HCT116 (cell line): ENCODE measurements around the gene CEP20. TPM values are rescaled to one million over a fixed set of nuclear protein-coding genes. Genes with fewer than 3 reads are reported as not detected.

ENCODE experiments used
- ATAC-seq: fragments of 200-7000 bp; cut with Tn5 transposase; 2 replicates; pipeline ENCODE4 v1.9.1; 2020; ENCODE audit warnings: mild to moderate bottlenecking, moderate library complexity
- BruUV-seq: library from RNA; stranded (reverse); fragments of 400-500 nt; replicated peaks from 2 replicates; lab custom pipeline; 2021; lab: Mats Ljungman, UMichigan
- CTCF ChIA-PET: fragments of 300-600 bp; sonication (Branson Sonifier 250); formaldehyde crosslinking; loops from one replicate; lab custom pipeline; 2021; ENCODE audit warnings: antibody characterized with exemption; lab: Charles Lee
- POLR2A ChIA-PET: fragments of 300-600, 350-600 bp; sonication (Branson Sonifier 250); formaldehyde crosslinking; loops from one replicate; lab custom pipeline; 2021; ENCODE audit warnings: antibody characterized with exemption; lab: Charles Lee
- RAD21 ChIA-PET, 2 experiments: fragments of 300-600 bp; sonication (Branson Sonifier 250); formaldehyde crosslinking; loops; one replicate each; lab custom pipeline; 2023; ENCODE audit warnings: low total read pairs in 2 of 2; ENCODE audit not compliant: uncharacterized antibody in 2 of 2, unreplicated experiment in 2 of 2, low non-redundant PET in 1 of 2; lab: Charles Lee
- DNase-seq: peaks from one replicate; pipeline ENCODE4 v3.0.0-alpha.2; 2010; ENCODE audit warnings: low read depth, low spot score
- H2AFZ ChIP-seq: fragments of 200-600 bp; shearing (Covaris generic), sonication (generic); 2 replicates; pipeline ENCODE4 v1.6.1; 2017; ENCODE audit warnings: low read depth, mixed run types, mixed read lengths, antibody characterized with exemption, low read length; ENCODE audit not compliant: poor library complexity, severe bottlenecking
- H3K27ac ChIP-seq: 2 replicates; pipeline ENCODE4 v1.5.1; 2012; ENCODE audit warnings: low read depth, low read length
- H3K27me3 ChIP-seq: fragments of 200-600 bp; sonication (generic); 2 replicates; pipeline ENCODE4 v1.6.1; 2016; ENCODE audit warnings: mixed run types, low read length, mixed read lengths; ENCODE audit not compliant: insufficient read depth
- H3K36me3 ChIP-seq, 2 experiments: fragments of 200-500 bp in 1 of 2; fragments of 200-600 bp in 1 of 2; sonication (Bioruptor generic) in 1 of 2; sonication (generic) in 1 of 2; 2 replicates each; pipeline versions ENCODE4 v1.5.1 to v1.6.1; 2014 to 2016; ENCODE audit warnings: low read length in 2 of 2, inconsistent platforms in 1 of 2, mixed read lengths in 1 of 2, mixed run types in 1 of 2; ENCODE audit not compliant: insufficient read depth in 2 of 2, control insufficient read depth in 1 of 2
- H3K4me1 ChIP-seq, 2 experiments: fragments of 200-600 bp in 1 of 2; sonication (generic) in 1 of 2; 2 replicates each; pipeline versions ENCODE4 v1.5.1 to v1.6.1; 2012 to 2017; ENCODE audit warnings: low read length in 2 of 2, inconsistent platforms in 1 of 2, mild to moderate bottlenecking in 1 of 2, mixed read lengths in 1 of 2, mixed run types in 1 of 2, moderate library complexity in 1 of 2; ENCODE audit not compliant: insufficient read depth in 2 of 2, control insufficient read depth in 1 of 2
- H3K4me2 ChIP-seq: fragments of 200-600 bp; sonication (generic); 2 replicates; pipeline ENCODE4 v1.6.1; 2017; ENCODE audit warnings: mixed run types, low read length, mixed read lengths
- H3K4me3 ChIP-seq, 2 experiments: fragments of 200-600 bp in 1 of 2; sonication (generic) in 1 of 2; replicated peaks in 1 of 2; 2 replicates each; pipeline ENCODE4 v1.5.1; 2011 to 2016; ENCODE audit warnings: low read length in 2 of 2, control low read depth in 1 of 2, low read depth in 1 of 2, mild to moderate bottlenecking in 1 of 2, mixed read lengths in 1 of 2, mixed run types in 1 of 2
- H3K79me2 ChIP-seq: fragments of 200-600 bp; sonication (generic); 2 replicates; pipeline ENCODE4 v1.6.1; 2017; ENCODE audit warnings: mild to moderate bottlenecking, mixed run types, low read length, moderate library complexity, mixed read lengths; ENCODE audit not compliant: insufficient read depth
- H3K9ac ChIP-seq: fragments of 200-600 bp; sonication (generic); 2 replicates; pipeline ENCODE4 v1.6.1; 2016; ENCODE audit warnings: low read length, mixed read lengths
- H3K9me2 ChIP-seq: fragments of 200-600 bp; sonication (generic), shearing (Covaris generic); 2 replicates; pipeline ENCODE4 v1.6.1; 2017; ENCODE audit warnings: mixed run types, mild to moderate bottlenecking, moderate library complexity; ENCODE audit not compliant: insufficient read depth
- H3K9me3 ChIP-seq, 2 experiments: fragments of 200-500 bp in 1 of 2; fragments of 200-600 bp in 1 of 2; sonication (Bioruptor generic) in 1 of 2; sonication (generic) in 1 of 2; 2 replicates each; pipeline ENCODE4 v1.6.1; 2014 to 2017; ENCODE audit warnings: low read length in 2 of 2, mixed read lengths in 2 of 2, inconsistent platforms in 1 of 2, low read depth in 1 of 2, mild to moderate bottlenecking in 1 of 2, mixed run types in 1 of 2, moderate library complexity in 1 of 2; ENCODE audit not compliant: control insufficient read depth in 1 of 2, insufficient read depth in 1 of 2
- H4K20me1 ChIP-seq: fragments of 200-600 bp; sonication (generic), shearing (Covaris generic); 2 replicates; pipeline ENCODE4 v1.6.1; 2017; ENCODE audit warnings: mixed run types, mild to moderate bottlenecking, moderate library complexity; ENCODE audit not compliant: insufficient read depth
- CBX3 ChIP-seq: IDR thresholded peaks from 2 replicates; pipeline ENCODE4 v1.6.1; 2012; ENCODE audit warnings: low read depth
- CEBPB ChIP-seq: IDR thresholded peaks from 2 replicates; pipeline ENCODE4 v1.6.1; 2012; ENCODE audit warnings: low read depth
- EZH2 ChIP-seq: fragments of 200-600 bp; sonication (generic); IDR thresholded peaks from 2 replicates; pipeline ENCODE4 v1.6.1; 2017; ENCODE audit warnings: antibody characterized with exemption, mixed run types
- EZH2phosphoT487 ChIP-seq: fragments of 200-600 bp; IDR thresholded peaks from 2 replicates; pipeline ENCODE4 v1.6.1; 2018; ENCODE audit warnings: antibody characterized with exemption, borderline replicate concordance
- FOSL1 ChIP-seq: IDR thresholded peaks from 2 replicates; pipeline ENCODE4 v1.6.1; 2012; ENCODE audit warnings: low read depth
- JUND ChIP-seq: IDR thresholded peaks from 2 replicates; pipeline ENCODE4 v1.6.1; 2012
- MAX ChIP-seq: IDR thresholded peaks from 2 replicates; pipeline ENCODE4 v1.6.1; 2012
- POLR2A ChIP-seq: IDR thresholded peaks from 2 replicates; pipeline ENCODE4 v1.7.0; 2011; ENCODE audit warnings: borderline replicate concordance; ENCODE audit not compliant: insufficient read depth, insufficient read length; ENCODE audit errors: extremely low read depth
- POLR2AphosphoS5 ChIP-seq: IDR thresholded peaks from 2 replicates; pipeline ENCODE4 v1.6.1; 2011; ENCODE audit warnings: mild to moderate bottlenecking, low read depth, low read length, moderate library complexity
- RAD21 ChIP-seq: IDR thresholded peaks from 2 replicates; pipeline ENCODE4 v1.6.1; 2012; ENCODE audit warnings: low read depth, mild to moderate bottlenecking
- REST ChIP-seq: IDR thresholded peaks from 2 replicates; pipeline ENCODE4 v1.6.1; 2012; ENCODE audit warnings: low read depth
- SIN3A ChIP-seq: IDR thresholded peaks from 2 replicates; pipeline ENCODE4 v1.6.1; 2012; ENCODE audit warnings: low read depth
- SP1 ChIP-seq: IDR thresholded peaks from 2 replicates; pipeline ENCODE4 v1.6.1; 2012; ENCODE audit warnings: low read depth
- SRF ChIP-seq: IDR thresholded peaks from 2 replicates; pipeline ENCODE4 v1.6.1; 2012; ENCODE audit warnings: low read depth
- ZBTB33 ChIP-seq: IDR thresholded peaks from 2 replicates; pipeline ENCODE4 v1.6.1; 2011; ENCODE audit warnings: mild to moderate bottlenecking, low read length, moderate library complexity; ENCODE audit not compliant: insufficient replicate concordance; ENCODE audit errors: extremely low read depth
- ZFX ChIP-seq: fragments of 450-650 bp; IDR thresholded peaks from 2 replicates; pipeline ENCODE4 v1.6.1; 2017
- ZNF274 ChIP-seq: fragments of 200-500 bp; sonication (Bioruptor generic); IDR thresholded peaks from 2 replicates; pipeline ENCODE4 v1.6.1; 2014; ENCODE audit warnings: mild to moderate bottlenecking, low read depth, low read length, inconsistent platforms
- intact Hi-C: fragments of 100-400 bp; cut with micrococcal nuclease; formaldehyde crosslinking; loops from 2 replicates; pipeline ENCODE4 v1.10.0; 2022
- total RNA-seq: library from RNA; stranded (reverse); gene quantifications from one replicate; pipeline ENCODE4 v1.2.1, GENCODE V29; 2021; ENCODE audit not compliant: unreplicated experiment

Gene CEP20
- total RNA-seq, 1 experiment from 2014 or later = 67.7 TPM

- Histone ChIP-seq H3K4me3 (no peak overlapping the region), H3K9me2 (no peaks in the 10 kb centered on the region), H3K9ac (no peak overlapping the region), H3K36me3 (no peaks in the 10 kb centered on the region), H3K79me2 (no peaks in the 10 kb centered on the region), H3K4me2 (no peak overlapping the region), H2AFZ (no peak overlapping the region), H3K27ac (no peak overlapping the region)
- no TSS peak for BruUV-seq
- intact Hi-C loops = no loop called here
- TF ChIP-seq SP1 (no peak), SIN3A (no peak), EZH2 (no peak), ZNF274 (no peak), POLR2AphosphoS5 (no peak), POLR2A (no peak), EZH2phosphoT487 (no peak), FOSL1 (no peak), CEBPB (no peak), SRF (no peak), REST (no peak), JUND (no peak), RAD21 (no peak), ZBTB33 (no peak), MAX (no peak), CBX3 (no peak), ZFX (no peak)
- TF ChIP-seq, all 23 proteins: peak for 0
- CTCF ChIA-PET = no interaction called here
- Histone ChIP-seq H4K20me1 (no peaks in the 10 kb centered on the region), H3K4me1 (no peaks in the 10 kb centered on the region), H3K9me3 (no peaks in the 10 kb centered on the region), H3K27me3 (no peaks in the 10 kb centered on the region)
- DNase-seq (no peak), ATAC-seq (no peak)
- RAD21 ChIA-PET = no interaction called here
- POLR2A ChIA-PET = no interaction called here
Measured at GRCh38 chr16:15835136-15835878, 53.1 kb downstream of the CEP20 start.
